ENCODE data around the gene TMUB2. TPM values are rescaled to one million over a fixed set of nuclear protein-coding genes. Genes with fewer than 3 reads are reported as not detected.

TMUB2 gene
- total RNA-seq, 1 experiment from 2014 or later: 32.6 TPM

Small RNA genes within 50 kb of the gene (small RNA-seq; reads per million reads assigned to genes)
- gene MIR6782: 0 reads per million in 2 experiments

Other genes with a start within 250 kb of the TMUB2 start
- not detected in 2 replicates for gene PPY, start 244.5 kb upstream of the TMUB2 start, total RNA-seq (2014; rRNA removed; shearing (Covaris generic))
- gene PYY, start 233.0 kb upstream of the TMUB2 start, total RNA-seq (2014; rRNA removed; shearing (Covaris generic)): not detected in 2 replicates
- 0.25 and 0.58 TPM in 2 replicates for gene NAGS, start 182.3 kb upstream of the TMUB2 start, total RNA-seq (2014; rRNA removed; shearing (Covaris generic))
- 40.0 and 44.6 TPM in 2 replicates for gene TMEM101, start 172.0 kb upstream of the TMUB2 start, total RNA-seq (2014; rRNA removed; shearing (Covaris generic))
- 74.5 and 76.3 TPM in 2 replicates for gene LSM12, start 120.3 kb upstream of the TMUB2 start, total RNA-seq (2014; rRNA removed; shearing (Covaris generic))
- gene G6PC3, start 116.2 kb upstream of the TMUB2 start, total RNA-seq (2014; rRNA removed; shearing (Covaris generic)): 59.3 and 62.0 TPM in 2 replicates
- 6.3 and 8.9 TPM in 2 replicates for gene HDAC5, start 63.3 kb upstream of the TMUB2 start, total RNA-seq (2014; rRNA removed; shearing (Covaris generic))
- 4.0 and 4.8 TPM in 2 replicates for gene HROB, start 45.0 kb upstream of the TMUB2 start, total RNA-seq (2014; rRNA removed; shearing (Covaris generic))
- gene ASB16, start 16.3 kb upstream of the TMUB2 start, total RNA-seq (2014; rRNA removed; shearing (Covaris generic)): not detected in 2 replicates
- 42.0 and 44.1 TPM in 2 replicates for gene ATXN7L3, start 12.9 kb downstream of the TMUB2 start, total RNA-seq (2014; rRNA removed; shearing (Covaris generic))
- 44.2 and 49.8 TPM in 2 replicates for gene UBTF, start 32.7 kb downstream of the TMUB2 start, total RNA-seq (2014; rRNA removed; shearing (Covaris generic))
- gene SLC4A1, start 81.2 kb downstream of the TMUB2 start, total RNA-seq (2014; rRNA removed; shearing (Covaris generic)): not detected in 2 replicates
- not detected in 2 replicates for gene RUNDC3A, start 121.6 kb downstream of the TMUB2 start, total RNA-seq (2014; rRNA removed; shearing (Covaris generic))
- 116 and 127 TPM in 2 replicates for gene SLC25A39, start 137.9 kb downstream of the TMUB2 start, total RNA-seq (2014; rRNA removed; shearing (Covaris generic))
- 138 and 165 TPM in 2 replicates for gene GRN, start 158.3 kb downstream of the TMUB2 start, total RNA-seq (2014; rRNA removed; shearing (Covaris generic))
- gene FAM171A2, start 176.9 kb downstream of the TMUB2 start, total RNA-seq (2014; rRNA removed; shearing (Covaris generic)): 2.8 and 3.0 TPM in 2 replicates
- 7.6 and 10.2 TPM in 2 replicates for gene ITGA2B, start 202.7 kb downstream of the TMUB2 start, total RNA-seq (2014; rRNA removed; shearing (Covaris generic))

All from NCI-H460 (cell line).